Astrocyte of the hippocampus (primary cell): ENCODE data around the gene ABHD4.
"Not testable (repeated sequence)": the region's sequence is repeated elsewhere in the genome, so short reads cannot be mapped to it uniquely, and the experiment has no call there.

ENCODE experiments used
- DNase-seq: peaks from one replicate; pipeline ENCODE4 v3.0.0; 2011; ENCODE audit warnings: low read depth, low spot score

ABHD4 gene

GRCh38 chr14:22589096-22589839 is 8.8 kb upstream of the ABHD4 start, which contains the start of gene DAD1:
Gene DAD1, minus strand, starts transcription at chr14:22589224. Its CDS starts 67 bp downstream, at chr14:22589157.
- peak; percentile 100 for DNase-seq

GRCh38 chr14:22593189-22593588 is 4.9 kb upstream of the ABHD4 start:
- DNase-seq: no peak

GRCh38 chr14:22593601-22594000 is 4.5 kb upstream of the ABHD4 start:
- DNase-seq: no peak

GRCh38 chr14:22594156-22594716 is 3.9 kb upstream of the ABHD4 start:
- DNase-seq: no peak

- no peak for DNase-seq
Measured at GRCh38 chr14:22596354-22596879, 1.7 kb upstream of the ABHD4 start.

GRCh38 chr14:22597265-22597664 is 835 bp upstream of the ABHD4 start:
- no peak for DNase-seq

- DNase-seq: no peak
Measured at GRCh38 chr14:22597771-22598098, 365 bp upstream of the ABHD4 start.

- DNase-seq: peak; percentile 65
Measured at GRCh38 chr14:22598896-22599244, 770 bp downstream of the ABHD4 start.

- DNase-seq: no peak
Measured at GRCh38 chr14:22599349-22599748, 1.2 kb downstream of the ABHD4 start.

- no peak for DNase-seq
Measured at GRCh38 chr14:22600027-22600426, 1.9 kb downstream of the ABHD4 start.

GRCh38 chr14:22601456-22601855 is 3.4 kb downstream of the ABHD4 start:
- DNase-seq: no peak

GRCh38 chr14:22601996-22602395 is 3.9 kb downstream of the ABHD4 start:
- DNase-seq: no peak

GRCh38 chr14:22602862-22603261 is 4.8 kb downstream of the ABHD4 start:
- no peak for DNase-seq

GRCh38 chr14:22606380-22606779 is 8.3 kb downstream of the ABHD4 start:
- DNase-seq: no peak

GRCh38 chr14:22607291-22607690 is 9.2 kb downstream of the ABHD4 start:
- peak; percentile 35 for DNase-seq

GRCh38 chr14:22610931-22611330 is 12.8 kb downstream of the ABHD4 start:
- DNase-seq: no peak

GRCh38 chr14:22613106-22613695 is 15.1 kb downstream of the ABHD4 start:
- DNase-seq: peak; percentile 26

GRCh38 chr14:22613736-22614239 is 15.7 kb downstream of the ABHD4 start:
- no peak for DNase-seq

GRCh38 chr14:22614240-22614799 is 16.2 kb downstream of the ABHD4 start:
- DNase-seq: peak; percentile 96

GRCh38 chr14:22615765-22616164 is 17.7 kb downstream of the ABHD4 start:
- not testable (repeated sequence) for DNase-seq

- DNase-seq: no peak
Measured at GRCh38 chr14:22622255-22622654, 24.2 kb downstream of the ABHD4 start.

- DNase-seq: no peak
Measured at GRCh38 chr14:22623047-22623446, 24.9 kb downstream of the ABHD4 start.
